Body of pancreas (tissue), 4 donors: Measurements from ENCODE around the gene SH3GL3. TPM values are rescaled to one million over a fixed set of nuclear protein-coding genes. Genes with fewer than 3 reads are reported as not detected.

Experiments
- ATAC-seq: fragments of 150-250 bp; one replicate; pipeline ENCODE4 v1.9.1; 2016
- DNase-seq, 4 donors: peaks; one replicate each; pipeline ENCODE4 v3.0.0-alpha.2; 2019
- H3K27ac ChIP-seq, 4 donors: fragments of 200-600 bp; sonication (generic); 1 replicate in 3 of 4; 2 replicates in 1 of 4; pipeline versions ENCODE4 v1.5.1 to v1.6.1; 2016 to 2019; ENCODE audit warnings: mild to moderate bottlenecking in 1 of 4, mixed read lengths in 1 of 4, moderate library complexity in 1 of 4
- H3K27me3 ChIP-seq, 2 donors: fragments of 200-600 bp; sonication (generic); one replicate each; pipeline ENCODE4 v1.6.0; 2016; ENCODE audit warnings: mild to moderate bottlenecking in 1 of 2
- H3K36me3 ChIP-seq, 2 donors: fragments of 200-600 bp; sonication (generic); replicated peaks in 1 of 2; 2 replicates each; pipeline ENCODE4 v1.5.1; 2016; ENCODE audit warnings: low read depth in 2 of 2; ENCODE audit not compliant: insufficient read depth in 1 of 2
- H3K4me1 ChIP-seq: fragments of 200-600 bp; sonication (generic); one replicate; pipeline ENCODE4 v1.6.0; 2016
- H3K4me3 ChIP-seq, 2 donors: fragments of 200-600 bp; sonication (generic); 1 replicate in 1 of 2; 2 replicates in 1 of 2; pipeline ENCODE4 v1.5.1; 2016 to 2019
- H3K9me3 ChIP-seq, 3 donors: fragments of 200-600 bp; sonication (generic); 1 replicate in 2 of 3; 2 replicates in 1 of 3; pipeline ENCODE4 v1.5.1; 2016
- CTCF ChIP-seq, 7 experiments: fragments of 450-650 bp in 4 of 7; fragments of 200-600 bp in 3 of 7; sonication (generic) in 3 of 7; IDR thresholded peaks; one replicate each; pipeline ENCODE4 v1.5.1; 2016 to 2019; ENCODE audit warnings: antibody characterized with exemption in 7 of 7
- POLR2A ChIP-seq, 3 donors: fragments of 450-650 bp; IDR thresholded peaks; one replicate each; pipeline ENCODE4 v1.6.1; 2016; ENCODE audit warnings: antibody characterized with exemption in 3 of 3, mild to moderate bottlenecking in 2 of 3
- WGBS, 2 donors: methylation state at CpG; one replicate each; pipeline ENCODE4 v1.1.5; 2017; 5-methylcytosine and 5-hydroxymethylcytosine counted together
- intact Hi-C: fragments of 100-400 bp; cut with DNase I; formaldehyde crosslinking; loops from one replicate; pipeline ENCODE4 v1.15.1; 2023
- total RNA-seq, 2 donors: library from RNA; depleted of rRNA; stranded (reverse); fragments of >200 nt; gene quantifications; one replicate each; pipeline ENCODE4 v1.1.0, GENCODE V29; 2016

Gene SH3GL3
- total RNA-seq, 2 donors from 2014 or later: 2.3 TPM; not detected in 1

GRCh38 chr15:83499476-83499875 is 52.3 kb downstream of the SH3GL3 start:
- Histone ChIP-seq H3K9me3 (peaks cover 0 to 7% (median 0%) of the 10 kb centered on the region in 3 donors), H3K27ac (no peak overlapping the region), H3K36me3 (no peaks in the 10 kb centered on the region), H3K4me1 (peaks cover 4% of the 10 kb centered on the region), H3K4me3 (no peak overlapping the region), H3K27me3 (no peaks in the 10 kb centered on the region)
- no peak for ATAC-seq
- intact Hi-C loops: no loop called here
- DNase-seq: no peak
- no peak for TF ChIP-seq POLR2A (IDR thresholded peaks at IDR 0.05)
- TF ChIP-seq CTCF (IDR thresholded peaks at IDR 0.05): no peak
- 36 to 37% methylated on average over 2 of the region's 2 CpGs for WGBS, 2 donors

DNA sequence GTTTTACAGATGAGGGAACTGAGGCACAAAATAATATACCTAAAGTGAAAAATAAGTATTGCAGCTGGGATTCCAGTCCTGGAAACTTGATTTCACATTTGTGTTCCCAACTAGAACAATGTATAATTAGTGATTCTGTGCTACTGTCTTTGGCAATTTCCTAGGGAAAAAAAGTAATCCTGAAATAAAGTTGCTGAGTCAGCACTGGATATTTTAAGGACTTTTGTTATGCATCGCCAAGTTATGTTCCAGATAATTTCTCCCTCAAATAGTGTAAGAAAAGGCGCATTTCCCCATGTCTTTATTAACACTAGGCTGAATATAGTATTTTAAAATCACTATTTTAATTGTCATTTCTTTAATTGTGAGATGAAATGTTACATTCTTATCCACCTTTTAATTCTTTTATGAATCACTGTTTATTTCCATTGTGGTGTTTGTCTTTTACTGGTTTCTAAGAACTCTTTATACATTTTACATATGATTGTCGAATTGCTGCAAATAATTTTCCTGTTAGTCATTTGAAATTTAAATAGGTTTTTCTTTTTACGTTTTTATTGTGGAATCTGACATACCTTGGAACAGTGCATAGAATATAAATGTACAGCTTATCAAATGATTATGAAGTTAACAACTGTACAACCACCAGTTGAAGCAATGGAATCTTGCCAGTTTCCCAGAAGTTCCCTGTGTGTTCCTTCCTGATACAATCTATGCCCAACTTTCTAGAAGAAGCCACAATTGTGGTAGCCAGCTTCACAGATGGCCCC is 56.6 kb downstream of the SH3GL3 start:
- TF ChIP-seq CTCF (IDR thresholded peaks at IDR 0.05) (no peak), POLR2A (IDR thresholded peaks at IDR 0.05) (no peak)
- peaks cover under 1% of the 10 kb centered on the region for H3K4me1 ChIP-seq
- intact Hi-C loops: no loop called here
- DNase-seq (no peak), ATAC-seq (no peak)
- no peaks in the 10 kb centered on the region for H3K36me3 ChIP-seq
- H3K9me3 ChIP-seq: no peaks in the 10 kb centered on the region
- H3K4me3 ChIP-seq: no peak overlapping the region
- no peaks in the 10 kb centered on the region for H3K27me3 ChIP-seq
- WGBS, 2 donors: 78 to 83% methylated on average over 4 of the region's 4 CpGs
- no peak overlapping the region for H3K27ac ChIP-seq

DNA sequence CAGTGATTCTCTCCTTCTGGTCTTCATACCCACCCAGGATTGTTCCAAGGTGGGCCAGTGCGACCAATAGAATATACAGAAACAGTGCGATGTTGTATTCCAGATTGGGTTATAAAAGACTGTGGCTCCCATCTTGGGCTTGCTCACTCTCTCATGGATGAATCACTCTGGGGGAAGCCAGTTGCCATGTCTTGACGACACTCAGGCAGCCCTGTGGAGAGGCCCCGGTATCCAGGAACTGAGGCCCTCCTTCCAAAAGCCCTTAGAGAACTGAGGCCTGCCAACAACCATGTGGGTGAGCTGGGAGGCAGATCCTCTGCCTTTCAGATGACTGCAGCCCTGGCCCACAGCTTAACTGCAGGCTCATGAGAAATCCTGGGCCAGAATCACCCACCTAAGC is 57.2 kb downstream of the SH3GL3 start:
- WGBS, 2 donors: 80 to 94% methylated on average over 4 of the region's 4 CpGs
- H3K9me3 ChIP-seq: no peaks in the 10 kb centered on the region
- intact Hi-C loops: no loop called here
- no peaks in the 10 kb centered on the region for H3K4me1 ChIP-seq
- H3K27me3 ChIP-seq: no peaks in the 10 kb centered on the region
- no peak overlapping the region for H3K27ac ChIP-seq
- DNase-seq (no peak), ATAC-seq (no peak)
- H3K4me3 ChIP-seq: no peak overlapping the region
- TF ChIP-seq POLR2A (IDR thresholded peaks at IDR 0.05) (no peak), CTCF (IDR thresholded peaks at IDR 0.05) (no peak)
- no peaks in the 10 kb centered on the region for H3K36me3 ChIP-seq

- TF ChIP-seq POLR2A (IDR thresholded peaks at IDR 0.05) (no peak), CTCF (IDR thresholded peaks at IDR 0.05) (no peak)
- Histone ChIP-seq H3K9me3 (no peaks in the 10 kb centered on the region), H3K27ac (no peak overlapping the region), H3K4me3 (no peak overlapping the region), H3K4me1 (peaks cover 3% of the 10 kb centered on the region), H3K36me3 (no peaks in the 10 kb centered on the region), H3K27me3 (no peaks in the 10 kb centered on the region)
- intact Hi-C loops: no loop called here
- ATAC-seq: no peak
- DNase-seq: no peak
- 69 to 71% methylated on average over 4 of the region's 4 CpGs for WGBS, 2 donors
These were observed 62.9 kb downstream of the SH3GL3 start for GRCh38 chr15:83510001-83510400.

DNA sequence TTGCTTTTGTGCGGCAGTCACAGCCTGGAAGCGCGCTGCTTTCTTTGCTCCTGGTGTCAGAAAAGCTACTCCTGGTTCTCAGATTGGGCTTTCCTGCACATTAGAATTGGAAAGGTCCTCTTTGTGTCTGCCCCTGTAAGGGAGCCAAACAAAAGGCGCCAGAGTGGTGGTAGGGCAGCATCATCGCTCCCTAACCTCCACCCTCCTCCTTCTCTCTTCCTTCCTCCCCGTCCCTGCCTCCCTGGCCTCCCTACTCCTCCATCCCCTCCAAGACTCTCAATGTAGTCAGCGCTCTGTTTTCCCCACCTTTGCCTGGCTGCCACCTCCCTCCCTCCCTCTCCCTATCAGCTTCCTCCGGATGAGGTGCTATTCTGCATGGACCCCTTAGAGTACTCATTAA is 65.3 kb downstream of the SH3GL3 start:
- DNase-seq (no peak), ATAC-seq (no peak)
- H3K9me3 ChIP-seq: no peaks in the 10 kb centered on the region
- intact Hi-C loops: no loop called here
- H3K27ac ChIP-seq: no peak overlapping the region
- no peaks in the 10 kb centered on the region for H3K27me3 ChIP-seq
- TF ChIP-seq CTCF (IDR thresholded peaks at IDR 0.05) (no peak), POLR2A (IDR thresholded peaks at IDR 0.05) (no peak)
- H3K36me3 ChIP-seq: no peaks in the 10 kb centered on the region
- no peak overlapping the region for H3K4me3 ChIP-seq
- H3K4me1 ChIP-seq: peaks cover 3% of the 10 kb centered on the region
- 40 to 43% methylated on average over 8 of the region's 8 CpGs for WGBS, 2 donors
